SK-N-SH (cell line): ENCODE data around the gene ADPRH. TPM values are rescaled to one million over a fixed set of nuclear protein-coding genes. Genes with fewer than 3 reads are reported as not detected.

Experiments
- CTCF ChIA-PET: fragments of 300-600, 350-600 bp; formaldehyde crosslinking; extraction: SDS; loops from one replicate; lab custom pipeline; 2021; lab: Yijun Ruan, JAX
- POLR2A ChIA-PET: fragments of 350-600 bp; sonication (Branson Sonifier 250); formaldehyde crosslinking; extraction: SDS; loops from one replicate; lab custom pipeline; 2020; ENCODE audit warnings: antibody characterized with exemption, inconsistent platforms; lab: Yijun Ruan, JAX
- DNase-seq: peaks from one replicate; pipeline ENCODE4 v3.0.0; 2012
- H2AFZ ChIP-seq: fragments of 200-600 bp; sonication (generic); 2 replicates; pipeline ENCODE4 v1.8.1; 2016; ENCODE audit warnings: antibody characterized with exemption, mild to moderate bottlenecking, low read depth
- H3F3A ChIP-seq: fragments of 200-600 bp; sonication (generic); replicated peaks from 2 replicates; pipeline ENCODE3; 2016; ENCODE audit warnings: antibody characterized with exemption, mild to moderate bottlenecking; ENCODE audit not compliant: insufficient read depth
- H3K27ac ChIP-seq, 2 experiments: fragments of 200-500 bp in 1 of 2; fragments of 200-600 bp in 1 of 2; sonication (Bioruptor generic) in 1 of 2; sonication (generic), shearing (Covaris generic) in 1 of 2; 2 replicates each; pipeline versions ENCODE4 v1.5.1 to v1.6.1; 2014 to 2016; ENCODE audit warnings: low read depth in 2 of 2, inconsistent platforms in 1 of 2, low read length in 1 of 2, mild to moderate bottlenecking in 1 of 2, mixed read lengths in 1 of 2
- H3K27me3 ChIP-seq: fragments of 200-600 bp; sonication (generic), shearing (Covaris generic); 2 replicates; pipeline ENCODE4 v1.6.1; 2016; ENCODE audit warnings: mixed run types; ENCODE audit not compliant: insufficient read depth
- H3K36me3 ChIP-seq, 2 experiments: fragments of 200-500 bp in 1 of 2; fragments of 200-600 bp in 1 of 2; sonication (Bioruptor generic) in 1 of 2; sonication (generic) in 1 of 2; replicated peaks in 1 of 2; 2 replicates each; pipeline versions ENCODE3 to v1.5.1; 2014 to 2016; ENCODE audit warnings: low read length in 1 of 2, mild to moderate bottlenecking in 1 of 2; ENCODE audit not compliant: insufficient read depth in 2 of 2, control insufficient read depth in 1 of 2
- H3K4me1 ChIP-seq, 2 experiments: fragments of 200-500 bp in 1 of 2; fragments of 200-600 bp in 1 of 2; sonication (Bioruptor generic) in 1 of 2; sonication (generic), shearing (Covaris generic) in 1 of 2; 2 replicates each; pipeline versions ENCODE4 v1.5.1 to v1.6.1; 2014 to 2016; ENCODE audit warnings: low read depth in 1 of 2, low read length in 1 of 2, mixed run types in 1 of 2; ENCODE audit not compliant: insufficient read depth in 2 of 2, control insufficient read depth in 1 of 2
- H3K4me2 ChIP-seq: fragments of 200-600 bp; sonication (generic), shearing (Covaris generic); 2 replicates; pipeline ENCODE4 v1.6.1; 2017; ENCODE audit warnings: mixed run types
- H3K4me3 ChIP-seq, 2 experiments: fragments of 200-500 bp in 1 of 2; fragments of 200-600 bp in 1 of 2; sonication (Bioruptor generic) in 1 of 2; sonication (generic), shearing (Covaris generic) in 1 of 2; 2 replicates each; pipeline versions ENCODE4 v1.5.1 to v1.8.1; 2014 to 2016; ENCODE audit warnings: low read depth in 2 of 2, inconsistent platforms in 1 of 2, low read length in 1 of 2, mild to moderate bottlenecking in 1 of 2, mixed read lengths in 1 of 2, moderate library complexity in 1 of 2
- H3K79me2 ChIP-seq: fragments of 200-600 bp; sonication (generic); 2 replicates; pipeline ENCODE4 v1.8.1; 2017; ENCODE audit warnings: mild to moderate bottlenecking; ENCODE audit not compliant: insufficient read depth
- H3K9ac ChIP-seq: fragments of 200-600 bp; sonication (generic); 2 replicates; pipeline ENCODE4 v1.6.1; 2017; ENCODE audit warnings: mixed run types
- H3K9me2 ChIP-seq: fragments of 200-600 bp; sonication (generic); 2 replicates; pipeline ENCODE4 v1.6.1; 2017; ENCODE audit warnings: mixed run types
- H3K9me3 ChIP-seq: fragments of 200-600 bp; sonication (generic); 2 replicates; pipeline ENCODE4 v1.6.1; 2017; ENCODE audit warnings: mixed run types, mild to moderate bottlenecking, moderate library complexity
- H4K20me1 ChIP-seq: fragments of 200-600 bp; sonication (generic); 2 replicates; pipeline ENCODE4 v1.6.1; 2017; ENCODE audit warnings: mild to moderate bottlenecking, mixed run types; ENCODE audit not compliant: insufficient read depth
- CHD2 ChIP-seq: fragments of 150-350 bp; IDR thresholded peaks from 2 replicates; pipeline ENCODE4 v1.6.1; 2018; ENCODE audit warnings: low read length; ENCODE audit not compliant: partially characterized antibody
- ELF1 ChIP-seq: IDR thresholded peaks from 2 replicates; pipeline ENCODE4 v1.4.0; 2012
- EP300 ChIP-seq, 2 experiments: IDR thresholded peaks; 2 replicates each; pipeline versions ENCODE4 v1.4.0 to v1.6.1; 2012; ENCODE audit warnings: borderline replicate concordance in 1 of 2, low read depth in 1 of 2, low read length in 1 of 2
- FOXJ3 ChIP-seq: sonication (generic); formaldehyde crosslinking; IDR thresholded peaks from 2 replicates; pipeline ENCODE4 v1.5.1; 2020; ENCODE audit warnings: mild to moderate bottlenecking, missing genetic modification reagents
- IRF3 ChIP-seq: fragments of 150-350 bp; IDR thresholded peaks from 2 replicates; pipeline ENCODE4 v1.6.1; 2016; ENCODE audit warnings: mild to moderate bottlenecking, low read depth, low read length
- JUND ChIP-seq: IDR thresholded peaks from 2 replicates; pipeline ENCODE4 v1.4.0; 2012
- MEF2A ChIP-seq: IDR thresholded peaks from 2 replicates; pipeline ENCODE4 v1.4.0; 2012; ENCODE audit warnings: low read depth, borderline replicate concordance
- MXI1 ChIP-seq: IDR thresholded peaks from 2 replicates; pipeline ENCODE4 v1.6.1; 2012; ENCODE audit warnings: mild to moderate bottlenecking, low read depth, low read length, improper control_type of control experiment
- NFIC ChIP-seq: IDR thresholded peaks from 2 replicates; pipeline ENCODE4 v1.4.0; 2012; ENCODE audit warnings: borderline replicate concordance
- POLR2AphosphoS5 ChIP-seq: IDR thresholded peaks from 2 replicates; pipeline ENCODE4 v1.6.1; 2012; ENCODE audit warnings: low read depth, low read length
- RAD21 ChIP-seq: IDR thresholded peaks from 2 replicates; pipeline ENCODE4 v1.6.1; 2012; ENCODE audit warnings: mild to moderate bottlenecking, low read length
- RCOR1 ChIP-seq: fragments of 150-350 bp; IDR thresholded peaks from 2 replicates; pipeline ENCODE4 v1.6.1; 2017; ENCODE audit warnings: antibody characterized with exemption, low read length
- RFX5 ChIP-seq: IDR thresholded peaks from 2 replicates; pipeline ENCODE4 v1.6.1; 2012; ENCODE audit warnings: mild to moderate bottlenecking, improper control_type of control experiment, low read length
- SIN3A ChIP-seq: IDR thresholded peaks from 2 replicates; pipeline ENCODE4 v1.6.1; 2012; ENCODE audit warnings: low read depth, mild to moderate bottlenecking, low read length, moderate library complexity, borderline replicate concordance
- SMC3 ChIP-seq: IDR thresholded peaks from 2 replicates; pipeline ENCODE4 v1.6.1; 2012; ENCODE audit warnings: low read depth, low read length, improper control_type of control experiment
- TCF12 ChIP-seq: IDR thresholded peaks from 2 replicates; pipeline ENCODE4 v1.4.0; 2012
- TEAD4 ChIP-seq: IDR thresholded peaks from 2 replicates; pipeline ENCODE4 v1.4.0; 2012; ENCODE audit warnings: mild to moderate bottlenecking, borderline replicate concordance; ENCODE audit not compliant: insufficient read depth
- USF1 ChIP-seq: IDR thresholded peaks from 2 replicates; pipeline ENCODE4 v1.4.0; 2012; ENCODE audit warnings: low read depth, borderline replicate concordance
- USF2 ChIP-seq: fragments of 150-350 bp; IDR thresholded peaks from 2 replicates; pipeline ENCODE4 v1.6.1; 2017; ENCODE audit warnings: antibody characterized with exemption, low read length, low read depth, borderline replicate concordance
- WGBS: methylation state at CpG from one replicate; pipeline ENCODE4 v1.1.6; 2017; ENCODE audit warnings: low lambda C conversion rate; 5-methylcytosine and 5-hydroxymethylcytosine counted together
- polyA plus RNA-seq, 3 experiments: library from polyadenylated mRNA; depleted of rRNA; stranded (reverse); fragments of >200 nt; gene quantifications; 2 replicates each; pipeline ENCODE4 v1.2.3, GENCODE V29; 2012
- TF ChIP-seq, protein P1 (sequence below): fragments of 200-600 bp; sonication (generic); IDR thresholded peaks from 2 replicates; pipeline ENCODE4 v1.6.1; 2017; ENCODE audit warnings: antibody characterized with exemption, mild to moderate bottlenecking, moderate library complexity

Gene ADPRH
- polyA plus RNA-seq, 1 of the 3 experiments (the other 2 are of a cell fraction), result not detected

- ChIA-PET POLR2A (no interaction called here), CTCF (no interaction called here)
- Histone ChIP-seq H3K27me3 (no peaks in the 10 kb centered on the region), H3K27ac (no peak overlapping the region), H3K4me1 (no peaks in the 10 kb centered on the region; a peak in 1 of 4 replicates), H3F3A (no peaks in the 10 kb centered on the region), H4K20me1 (no peaks in the 10 kb centered on the region), H3K4me2 (no peak overlapping the region), H3K9me3 (no peaks in the 10 kb centered on the region), H3K9ac (no peak overlapping the region), H3K79me2 (no peaks in the 10 kb centered on the region), H3K36me3 (no peaks in the 10 kb centered on the region), H3K9me2 (no peaks in the 10 kb centered on the region), H3K4me3 (no peak overlapping the region), H2AFZ (no peak overlapping the region)
- TF ChIP-seq RAD21 (no peak), ELF1 (no peak), TCF12 (no peak), RCOR1 (no peak), USF2 (no peak), MEF2A (no peak), POLR2AphosphoS5 (no peak), RFX5 (no peak)
- TF ChIP-seq, protein P1, sequence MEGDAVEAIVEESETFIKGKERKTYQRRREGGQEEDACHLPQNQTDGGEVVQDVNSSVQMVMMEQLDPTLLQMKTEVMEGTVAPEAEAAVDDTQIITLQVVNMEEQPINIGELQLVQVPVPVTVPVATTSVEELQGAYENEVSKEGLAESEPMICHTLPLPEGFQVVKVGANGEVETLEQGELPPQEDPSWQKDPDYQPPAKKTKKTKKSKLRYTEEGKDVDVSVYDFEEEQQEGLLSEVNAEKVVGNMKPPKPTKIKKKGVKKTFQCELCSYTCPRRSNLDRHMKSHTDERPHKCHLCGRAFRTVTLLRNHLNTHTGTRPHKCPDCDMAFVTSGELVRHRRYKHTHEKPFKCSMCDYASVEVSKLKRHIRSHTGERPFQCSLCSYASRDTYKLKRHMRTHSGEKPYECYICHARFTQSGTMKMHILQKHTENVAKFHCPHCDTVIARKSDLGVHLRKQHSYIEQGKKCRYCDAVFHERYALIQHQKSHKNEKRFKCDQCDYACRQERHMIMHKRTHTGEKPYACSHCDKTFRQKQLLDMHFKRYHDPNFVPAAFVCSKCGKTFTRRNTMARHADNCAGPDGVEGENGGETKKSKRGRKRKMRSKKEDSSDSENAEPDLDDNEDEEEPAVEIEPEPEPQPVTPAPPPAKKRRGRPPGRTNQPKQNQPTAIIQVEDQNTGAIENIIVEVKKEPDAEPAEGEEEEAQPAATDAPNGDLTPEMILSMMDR, result no peak
- DNase-seq, result no peak
- WGBS, result 76% methylated on average over 3 of the region's 3 CpGs
These were observed 21.4 kb upstream of the ADPRH start for GRCh38 chr3:119557877-119558269.

- no peak for TF ChIP-seq IRF3
- no peak for TF ChIP-seq MXI1
- TF ChIP-seq FOXJ3 (CRISPR knock-in tag), result no peak
- TF ChIP-seq EP300 (IDR thresholded peaks at IDR 0.05; ENCODE audit: borderline replicate concordance in 1 of 2, low read depth in 1 of 2, low read length in 1 of 2), result no peak
- TF ChIP-seq USF1, result no peak
- no peak for TF ChIP-seq NFIC
- TF ChIP-seq JUND, result no peak
- no peak for TF ChIP-seq SMC3
- TF ChIP-seq TEAD4, result no peak
- TF ChIP-seq ELF1, result no peak
- no peak for TF ChIP-seq RCOR1
- TF ChIP-seq SIN3A, result no peak
- no peak for TF ChIP-seq CHD2
- Histone ChIP-seq H3K36me3 (no peaks in the 10 kb centered on the region), H3K27me3 (no peaks in the 10 kb centered on the region), H3K79me2 (no peaks in the 10 kb centered on the region), H3K4me2 (no peak overlapping the region), H3K9me3 (no peaks in the 10 kb centered on the region), H4K20me1 (no peaks in the 10 kb centered on the region), H3K4me3 (no peak overlapping the region), H3K9me2 (no peaks in the 10 kb centered on the region), H3K27ac (no peak overlapping the region), H2AFZ (no peak overlapping the region), H3K4me1 (no peaks in the 10 kb centered on the region; a peak in 1 of 4 replicates), H3F3A (no peaks in the 10 kb centered on the region), H3K9ac (no peak overlapping the region)
- DNase-seq, result no peak
- 71% methylated on average over 9 of the region's 9 CpGs for WGBS
- CTCF ChIA-PET, result no interaction called here
- POLR2A ChIA-PET, result no interaction called here
These were observed 20.5 kb upstream of the ADPRH start for GRCh38 chr3:119558626-119559317.
